ENCODE measurements around the gene SLC30A10. TPM values are rescaled to one million over a fixed set of nuclear protein-coding genes. Genes with fewer than 3 reads are reported as not detected.

The SLC30A10 gene
- total RNA-seq, 4 donors from 2014 or later = not detected

GRCh38 chr1:219908170-219908569 is 20.2 kb downstream of the SLC30A10 start:
- TF ChIP-seq CTCF (IDR thresholded peaks at IDR 0.05; ENCODE audit: low read depth) = no peak

- TF ChIP-seq CTCF (IDR thresholded peaks at IDR 0.05; ENCODE audit: low read depth) = no peak
These were observed 20.6 kb downstream of the SLC30A10 start for GRCh38 chr1:219907772-219908070.

GRCh38 chr1:219906924-219907771 is 21.2 kb downstream of the SLC30A10 start:
- TF ChIP-seq CTCF (IDR thresholded peaks at IDR 0.05; ENCODE audit: low read depth) = no peak

DNA sequence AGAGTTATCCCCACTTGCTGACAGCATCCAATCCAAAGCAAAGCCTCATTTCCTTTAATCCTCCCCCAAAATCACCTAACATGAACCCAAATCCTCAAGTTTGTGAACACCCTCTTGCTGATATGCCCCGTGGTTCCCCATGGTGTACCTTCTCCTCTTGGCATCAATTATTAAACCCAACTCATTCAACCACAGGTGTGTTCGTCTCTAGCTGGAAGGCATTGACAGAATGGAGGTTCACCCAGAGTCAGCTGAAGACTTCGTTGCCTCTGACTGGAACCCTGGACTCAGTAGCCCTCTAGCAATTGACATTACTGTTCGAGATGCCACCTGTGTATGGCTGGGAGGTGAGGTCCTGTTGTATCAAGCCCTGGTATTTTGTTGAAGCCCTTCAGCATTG is 22.8 kb downstream of the SLC30A10 start:
- no peak for TF ChIP-seq CTCF (IDR thresholded peaks at IDR 0.05; ENCODE audit: low read depth)

DNA sequence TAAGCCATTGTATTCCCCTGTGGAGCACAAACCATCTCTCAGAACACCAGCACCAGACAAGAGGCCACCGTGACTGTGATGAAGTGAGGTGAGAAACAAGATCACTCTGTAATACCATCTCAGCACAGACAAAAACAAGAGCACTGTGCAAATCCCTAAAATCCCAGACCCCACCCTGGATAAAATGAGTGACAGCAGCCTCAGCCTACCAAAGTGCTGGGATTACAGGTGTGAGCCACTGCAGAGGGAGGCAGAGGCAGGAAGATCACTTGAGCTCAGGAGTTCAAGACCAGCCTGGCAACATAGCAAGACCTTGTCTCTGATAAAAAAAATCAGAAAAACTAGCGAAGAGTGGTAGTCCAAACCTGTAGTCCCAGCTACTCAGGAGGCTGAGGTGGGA is 23.4 kb downstream of the SLC30A10 start:
- no peak for TF ChIP-seq CTCF (IDR thresholded peaks at IDR 0.05; ENCODE audit: low read depth)

DNA sequence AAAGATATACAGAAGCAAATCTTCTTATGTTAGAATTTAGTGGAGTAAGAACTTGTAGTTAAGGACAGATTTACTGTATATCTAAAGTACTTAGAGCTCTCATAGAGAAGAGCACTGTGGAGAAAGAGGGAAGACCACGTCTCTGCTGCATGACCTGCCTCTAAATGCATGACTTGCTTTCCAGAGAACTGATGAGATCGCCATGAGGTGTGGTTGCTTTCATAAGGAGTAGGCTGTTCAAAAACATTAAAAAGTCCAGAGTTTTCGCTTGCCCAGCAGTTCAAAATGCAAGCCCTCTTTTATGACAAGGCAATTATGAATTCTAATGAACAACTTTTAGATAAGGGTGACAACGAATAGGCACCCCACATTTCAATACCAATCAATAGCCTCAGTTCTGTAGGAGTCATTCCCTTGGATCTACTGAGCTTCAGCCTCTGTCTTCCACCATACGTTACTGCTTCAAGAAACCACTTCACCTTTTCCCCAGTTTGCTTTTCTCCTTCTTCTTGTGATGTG is 24.9 kb downstream of the SLC30A10 start:
- no peak for TF ChIP-seq CTCF (IDR thresholded peaks at IDR 0.05; ENCODE audit: low read depth)

GRCh38 chr1:219902951-219903350 is 25.4 kb downstream of the SLC30A10 start:
- TF ChIP-seq CTCF (IDR thresholded peaks at IDR 0.05; ENCODE audit: low read depth) = no peak
